ENCODE data around the gene SCYGR1. TPM values are rescaled to one million over a fixed set of nuclear protein-coding genes. Genes with fewer than 3 reads are reported as not detected.

SCYGR1 gene
- total and polyA plus RNA-seq, 4 donors, result not detected

- H3K4me3 ChIP-seq (ENCODE audit: low read length in 2 of 2), result no peak overlapping the region
- H3K36me3 ChIP-seq (ENCODE audit: control insufficient read depth in 1 of 2, insufficient read depth in 2 of 2, low read length in 1 of 2), result no peaks in the 10 kb centered on the region
- H3K4me1 ChIP-seq (ENCODE audit: control insufficient read depth in 1 of 2, insufficient read depth in 2 of 2, low read length in 2 of 2), result no peaks in the 10 kb centered on the region
- intact Hi-C loops (cut with DNase I), result no loop called here
- H3K27ac ChIP-seq (ENCODE audit: low read depth in 1 of 2, low read length in 2 of 2), result no peak overlapping the region
- DNase-seq (no peak), ATAC-seq (ENCODE audit: low FRiP score) (no peak)
- H3K9me3 ChIP-seq (ENCODE audit: control insufficient read depth, low read length), result no peaks in the 10 kb centered on the region
- no peaks in the 10 kb centered on the region for H3K27me3 ChIP-seq (ENCODE audit: control insufficient read depth in 1 of 2, insufficient read depth in 2 of 2, low read length in 1 of 2)
- WGBS, 2 donors, result 82 to 85% methylated on average over 4 of the region's 4 CpGs
Measured at GRCh38 chr2:227378371-227378782, 9.4 kb downstream of the SCYGR1 start.

GRCh38 chr2:227377467-227378351, 10.0 kb downstream of the SCYGR1 start:
- no peak for DNase-seq
- intact Hi-C loops (cut with DNase I), result no loop called here
- H3K9me3 ChIP-seq (ENCODE audit: control insufficient read depth, low read length), result no peaks in the 10 kb centered on the region
- whole genome bisulfite sequencing, 2 donors, result 83% methylated on average over 8 of the region's 8 CpGs
- H3K27ac ChIP-seq (ENCODE audit: low read depth in 1 of 2, low read length in 2 of 2), result no peak overlapping the region
- no peaks in the 10 kb centered on the region for H3K27me3 ChIP-seq (ENCODE audit: control insufficient read depth in 1 of 2, insufficient read depth in 2 of 2, low read length in 1 of 2)
- H3K4me3 ChIP-seq (ENCODE audit: low read length in 2 of 2), result no peak overlapping the region
- H3K36me3 ChIP-seq (ENCODE audit: control insufficient read depth in 1 of 2, insufficient read depth in 2 of 2, low read length in 1 of 2), result no peaks in the 10 kb centered on the region
- ATAC-seq (ENCODE audit: low FRiP score), result no peak
- no peaks in the 10 kb centered on the region for H3K4me1 ChIP-seq (ENCODE audit: control insufficient read depth in 1 of 2, insufficient read depth in 2 of 2, low read length in 2 of 2)

DNA sequence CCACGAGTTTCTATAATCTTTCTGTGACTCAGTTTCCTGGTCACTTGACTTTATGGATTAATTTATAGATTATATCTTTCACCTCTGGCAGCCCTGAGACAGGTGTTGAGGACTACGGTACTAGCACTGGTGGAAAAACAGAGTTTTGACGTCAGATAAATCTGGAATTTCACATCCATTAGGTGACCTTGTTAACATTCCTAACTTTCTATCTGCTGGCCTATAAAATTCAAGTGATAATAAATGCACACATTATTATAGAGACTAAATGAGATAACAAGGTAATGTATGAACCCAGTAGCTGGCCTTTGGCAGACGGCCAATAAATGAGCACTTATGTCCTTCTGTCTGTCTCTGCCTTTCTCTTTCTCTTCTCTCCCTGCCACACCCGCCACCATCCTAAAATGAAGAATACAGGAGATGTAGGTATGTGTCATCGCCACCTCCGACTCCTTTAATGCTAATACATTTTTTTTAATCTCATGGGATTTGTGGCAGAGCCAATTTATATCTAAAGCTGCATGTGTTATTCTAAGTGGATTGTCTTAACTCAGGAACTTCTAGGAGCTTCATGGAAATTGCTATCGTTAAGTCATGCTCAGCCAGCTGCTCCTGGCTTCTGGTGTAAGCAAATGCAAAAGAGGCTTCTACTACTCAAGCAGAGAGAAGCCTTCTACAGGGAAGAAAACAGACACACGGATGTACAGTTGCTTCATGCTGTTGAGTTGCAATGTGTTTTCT, 10.9 kb downstream of the SCYGR1 start:
- Histone ChIP-seq H3K4me3 (ENCODE audit: low read length in 2 of 2) (no peak overlapping the region), H3K27ac (ENCODE audit: low read depth in 1 of 2, low read length in 2 of 2) (no peak overlapping the region), H3K27me3 (ENCODE audit: control insufficient read depth in 1 of 2, insufficient read depth in 2 of 2, low read length in 1 of 2) (no peaks in the 10 kb centered on the region), H3K9me3 (ENCODE audit: control insufficient read depth, low read length) (no peaks in the 10 kb centered on the region), H3K4me1 (ENCODE audit: control insufficient read depth in 1 of 2, insufficient read depth in 2 of 2, low read length in 2 of 2) (no peaks in the 10 kb centered on the region), H3K36me3 (ENCODE audit: control insufficient read depth in 1 of 2, insufficient read depth in 2 of 2, low read length in 1 of 2) (no peaks in the 10 kb centered on the region)
- 72 to 79% methylated on average over 9 of the region's 9 CpGs for WGBS, 2 donors
- ATAC-seq (ENCODE audit: low FRiP score) (no peak), DNase-seq (no peak)
- intact Hi-C loops (cut with DNase I), result no loop called here

DNA sequence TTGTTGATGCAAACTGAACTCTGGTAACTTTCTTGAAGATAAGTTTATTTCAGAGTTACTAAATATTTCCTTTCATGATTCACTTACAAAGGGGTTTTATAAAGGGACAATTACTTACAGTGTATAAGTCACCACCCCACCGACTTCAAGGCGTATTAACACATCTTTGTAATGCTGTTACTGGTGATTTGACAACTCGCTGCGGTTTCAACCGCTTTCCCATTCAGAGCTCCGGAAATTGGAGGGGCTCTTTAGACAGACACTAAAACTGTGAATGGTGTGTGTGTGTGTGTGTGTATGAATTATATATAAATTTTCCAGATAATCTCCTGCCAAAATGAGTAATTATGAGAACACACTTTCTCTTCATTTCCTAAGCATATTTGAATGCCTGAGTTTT, 13.6 kb downstream of the SCYGR1 start:
- ATAC-seq (ENCODE audit: low FRiP score) (no peak), DNase-seq (no peak)
- intact Hi-C loops (cut with DNase I), result no loop called here
- WGBS, 2 donors, result 64 to 65% methylated on average over 6 of the region's 6 CpGs
- H3K4me3 ChIP-seq (ENCODE audit: low read length in 2 of 2), result no peak overlapping the region
- H3K27ac ChIP-seq (ENCODE audit: low read depth in 1 of 2, low read length in 2 of 2), result no peak overlapping the region
- H3K27me3 ChIP-seq (ENCODE audit: control insufficient read depth in 1 of 2, insufficient read depth in 2 of 2, low read length in 1 of 2), result no peaks in the 10 kb centered on the region
- H3K9me3 ChIP-seq (ENCODE audit: control insufficient read depth, low read length), result no peaks in the 10 kb centered on the region
- H3K36me3 ChIP-seq (ENCODE audit: control insufficient read depth in 1 of 2, insufficient read depth in 2 of 2, low read length in 1 of 2), result no peaks in the 10 kb centered on the region
- peaks cover 0 to 3% of the 10 kb centered on the region in 2 donors for H3K4me1 ChIP-seq (ENCODE audit: control insufficient read depth in 1 of 2, insufficient read depth in 2 of 2, low read length in 2 of 2)

DNA sequence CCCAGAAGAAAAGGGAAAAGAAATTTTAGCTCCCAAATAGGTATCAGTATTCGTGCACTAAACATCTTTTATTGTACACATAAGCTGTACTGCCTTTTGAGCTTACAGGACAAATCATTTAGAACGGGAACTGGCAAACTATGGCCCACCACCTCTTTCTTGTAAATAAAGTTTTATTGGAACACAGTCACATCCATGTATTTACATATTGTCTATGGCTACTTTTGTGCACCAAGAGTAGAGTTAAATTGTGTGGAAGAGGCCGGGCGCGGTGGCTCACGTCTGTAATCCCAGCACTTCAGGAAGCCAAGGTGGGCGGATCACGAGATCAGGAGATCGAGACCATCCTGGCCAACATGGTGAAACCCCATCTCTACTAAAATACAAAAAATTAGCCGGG, 14.4 kb downstream of the SCYGR1 start:
- WGBS, 2 donors, result 95 to 99% methylated on average over 10 of the region's 10 CpGs
- DNase-seq (no peak), ATAC-seq (ENCODE audit: low FRiP score) (no peak)
- intact Hi-C loops (cut with DNase I), result no loop called here
- peaks cover 0 to 3% of the 10 kb centered on the region in 2 donors for H3K4me1 ChIP-seq (ENCODE audit: control insufficient read depth in 1 of 2, insufficient read depth in 2 of 2, low read length in 2 of 2)
- H3K27me3 ChIP-seq (ENCODE audit: control insufficient read depth in 1 of 2, insufficient read depth in 2 of 2, low read length in 1 of 2), result no peaks in the 10 kb centered on the region
- H3K27ac ChIP-seq (ENCODE audit: low read depth in 1 of 2, low read length in 2 of 2), result no peak overlapping the region
- H3K4me3 ChIP-seq (ENCODE audit: low read length in 2 of 2), result no peak overlapping the region
- H3K9me3 ChIP-seq (ENCODE audit: control insufficient read depth, low read length), result no peaks in the 10 kb centered on the region
- H3K36me3 ChIP-seq (ENCODE audit: control insufficient read depth in 1 of 2, insufficient read depth in 2 of 2, low read length in 1 of 2), result no peaks in the 10 kb centered on the region

GRCh38 chr2:227370791-227371312, 16.9 kb downstream of the SCYGR1 start:
- Histone ChIP-seq H3K4me3 (ENCODE audit: low read length in 2 of 2) (no peak overlapping the region), H3K27ac (ENCODE audit: low read depth in 1 of 2, low read length in 2 of 2) (no peak overlapping the region), H3K4me1 (ENCODE audit: control insufficient read depth in 1 of 2, insufficient read depth in 2 of 2, low read length in 2 of 2) (peaks cover 0 to 3% of the 10 kb centered on the region in 2 donors), H3K36me3 (ENCODE audit: control insufficient read depth in 1 of 2, insufficient read depth in 2 of 2, low read length in 1 of 2) (no peaks in the 10 kb centered on the region), H3K27me3 (ENCODE audit: control insufficient read depth in 1 of 2, insufficient read depth in 2 of 2, low read length in 1 of 2) (no peaks in the 10 kb centered on the region), H3K9me3 (ENCODE audit: control insufficient read depth, low read length) (no peaks in the 10 kb centered on the region)
- 20 to 49% methylated on average over 9 of the region's 9 CpGs for WGBS, 2 donors
- no peak for ATAC-seq (ENCODE audit: low FRiP score)
- intact Hi-C loops (cut with DNase I), result no loop called here
- DNase-seq, result peak in 1 of 2 donors; percentile 76

GRCh38 chr2:227370092-227370491, 17.7 kb downstream of the SCYGR1 start:
- DNase-seq (no peak), ATAC-seq (ENCODE audit: low FRiP score) (no peak)
- H3K4me3 ChIP-seq (ENCODE audit: low read length in 2 of 2), result no peak overlapping the region
- no peak overlapping the region for H3K27ac ChIP-seq (ENCODE audit: low read depth in 1 of 2, low read length in 2 of 2)
- H3K9me3 ChIP-seq (ENCODE audit: control insufficient read depth, low read length), result no peaks in the 10 kb centered on the region
- 88 to 90% methylated on average over 8 of the region's 8 CpGs for WGBS, 2 donors
- intact Hi-C loops (cut with DNase I), result no loop called here
- H3K4me1 ChIP-seq (ENCODE audit: control insufficient read depth in 1 of 2, insufficient read depth in 2 of 2, low read length in 2 of 2), result peaks cover 0 to 3% of the 10 kb centered on the region in 2 donors
- H3K27me3 ChIP-seq (ENCODE audit: control insufficient read depth in 1 of 2, insufficient read depth in 2 of 2, low read length in 1 of 2), result no peaks in the 10 kb centered on the region
- no peaks in the 10 kb centered on the region for H3K36me3 ChIP-seq (ENCODE audit: control insufficient read depth in 1 of 2, insufficient read depth in 2 of 2, low read length in 1 of 2)

DNA sequence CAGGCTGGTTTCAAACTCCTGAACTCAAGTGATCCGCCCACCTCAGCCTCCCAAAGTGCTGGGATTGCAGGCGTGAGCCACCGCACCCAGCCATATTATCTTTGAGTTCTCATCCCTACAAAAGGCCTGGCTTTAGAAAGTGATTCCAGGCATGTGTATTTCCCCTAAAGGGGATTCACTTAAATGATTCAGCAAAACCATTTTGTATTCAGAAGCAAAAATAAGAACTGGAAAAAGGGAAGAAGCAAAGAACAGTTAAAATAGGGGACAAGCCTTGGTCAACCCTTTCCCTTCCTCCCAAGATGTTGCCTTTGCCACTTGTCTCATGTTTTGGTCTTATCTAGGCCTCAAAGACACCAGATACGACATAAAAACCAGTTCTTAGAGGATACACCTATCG, 19.2 kb downstream of the SCYGR1 start:
- Histone ChIP-seq H3K27ac (ENCODE audit: low read depth in 1 of 2, low read length in 2 of 2) (no peak overlapping the region), H3K4me1 (ENCODE audit: control insufficient read depth in 1 of 2, insufficient read depth in 2 of 2, low read length in 2 of 2) (peaks cover 0 to 3% of the 10 kb centered on the region in 2 donors)

More for the DNA sequence above, 19.2 kb downstream of the SCYGR1 start:
- DNase-seq (no peak), ATAC-seq (ENCODE audit: low FRiP score) (no peak)
- no peaks in the 10 kb centered on the region for H3K9me3 ChIP-seq (ENCODE audit: control insufficient read depth, low read length)
- intact Hi-C loops (cut with DNase I), result loop anchor here (5.0 kb wide), 1 partner anchor 41 kb away; the partner anchor contains the start of gene MFF (in 2 of the 2)
- H3K36me3 ChIP-seq (ENCODE audit: control insufficient read depth in 1 of 2, insufficient read depth in 2 of 2, low read length in 1 of 2), result no peaks in the 10 kb centered on the region
- H3K27me3 ChIP-seq (ENCODE audit: control insufficient read depth in 1 of 2, insufficient read depth in 2 of 2, low read length in 1 of 2), result no peaks in the 10 kb centered on the region
- no peak overlapping the region for H3K4me3 ChIP-seq (ENCODE audit: low read length in 2 of 2)
- WGBS, 2 donors, result 94 to 95% methylated on average over 5 of the region's 5 CpGs

Measured in aorta (tissue), 5 donors.